NCI-H1105 treated with DMSO at 0.1 percent for 48 hours (cell line): ENCODE results near the gene NAALADL2.
"Not testable (repeated sequence)": the region's sequence is repeated elsewhere in the genome, so short reads cannot be mapped to it uniquely, and the experiment has no call there.

ENCODE experiments used
- DNase-seq: peaks from one replicate; lab custom pipeline; 2025; lab: John Stamatoyannopoulos, UW

The NAALADL2 gene

DNA sequence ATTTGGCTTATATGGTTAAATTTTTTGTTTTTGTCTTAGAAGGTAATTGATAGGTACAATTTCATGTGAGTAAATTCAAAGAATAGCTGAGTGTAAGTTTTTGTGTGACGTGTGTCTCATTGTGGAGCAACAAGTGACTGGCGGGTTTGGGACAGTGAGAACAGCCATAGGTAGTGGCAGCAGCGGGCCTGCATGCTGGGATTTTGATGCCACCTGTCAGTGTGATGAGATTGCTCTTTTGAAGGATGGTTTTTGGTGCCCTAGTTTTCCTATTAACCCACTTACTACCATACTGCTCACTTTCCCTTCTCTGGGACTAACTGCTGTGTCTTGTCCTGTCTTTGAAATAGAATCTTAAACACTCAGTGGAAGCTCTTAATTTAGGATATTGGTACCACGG is 522.6 kb downstream of the NAALADL2 start:
- DNase-seq: no peak

DNA sequence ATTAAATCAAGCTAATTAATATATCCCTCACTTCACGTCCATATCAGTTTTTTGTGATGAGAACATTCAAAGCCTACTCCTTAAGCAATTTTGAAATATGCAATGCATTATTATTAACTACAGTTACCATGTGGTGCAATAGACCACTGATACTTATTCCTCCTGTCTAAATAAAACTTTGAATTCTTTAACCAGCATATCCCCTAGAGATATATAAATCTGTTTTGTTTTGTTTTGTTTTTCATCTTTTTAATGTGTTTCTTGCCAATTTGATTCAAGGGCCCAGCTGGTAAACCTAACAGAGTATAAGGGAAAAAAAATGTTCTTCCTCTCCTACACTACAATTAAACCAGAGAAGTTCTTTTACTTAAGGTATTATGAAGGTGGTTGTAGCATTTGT is 524.2 kb downstream of the NAALADL2 start:
- no peak for DNase-seq

DNA sequence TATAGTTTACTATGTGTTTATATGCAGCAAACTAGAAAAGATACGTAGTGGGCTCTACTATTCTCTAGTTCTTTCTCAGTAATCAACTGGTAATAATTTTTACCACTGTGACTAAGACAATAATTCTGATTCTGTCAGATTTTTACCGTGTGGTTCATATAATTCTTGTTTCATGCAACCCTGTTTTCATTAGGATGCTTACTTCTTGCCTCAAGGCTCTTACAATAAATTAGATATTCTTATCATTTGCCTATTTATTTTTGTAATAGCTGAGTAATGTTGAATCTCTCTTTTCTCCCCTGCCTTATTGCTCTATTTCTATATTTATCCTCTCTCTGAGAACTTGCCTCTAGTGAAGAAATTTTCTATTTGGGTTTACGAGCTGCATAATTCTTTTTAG is 524.7 kb downstream of the NAALADL2 start:
- no peak for DNase-seq

DNA sequence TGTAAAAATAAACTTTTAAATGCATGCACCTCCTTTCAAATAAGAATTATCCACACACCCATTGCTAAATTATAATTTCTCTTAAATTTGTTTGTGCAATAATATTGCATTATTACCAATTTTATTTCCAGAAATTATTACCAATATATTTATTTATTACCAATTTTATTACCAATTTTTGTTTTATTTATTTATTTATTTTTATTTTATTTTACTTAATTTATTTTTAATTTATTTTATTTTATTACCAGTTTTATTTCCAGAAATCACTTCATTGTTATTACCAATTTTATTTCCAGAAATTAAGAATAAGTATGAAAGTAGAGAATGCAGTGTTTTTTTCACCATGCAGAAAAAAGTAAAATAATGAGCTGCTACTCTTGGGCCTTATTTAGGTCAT is 525.4 kb downstream of the NAALADL2 start:
- DNase-seq: no peak

DNA sequence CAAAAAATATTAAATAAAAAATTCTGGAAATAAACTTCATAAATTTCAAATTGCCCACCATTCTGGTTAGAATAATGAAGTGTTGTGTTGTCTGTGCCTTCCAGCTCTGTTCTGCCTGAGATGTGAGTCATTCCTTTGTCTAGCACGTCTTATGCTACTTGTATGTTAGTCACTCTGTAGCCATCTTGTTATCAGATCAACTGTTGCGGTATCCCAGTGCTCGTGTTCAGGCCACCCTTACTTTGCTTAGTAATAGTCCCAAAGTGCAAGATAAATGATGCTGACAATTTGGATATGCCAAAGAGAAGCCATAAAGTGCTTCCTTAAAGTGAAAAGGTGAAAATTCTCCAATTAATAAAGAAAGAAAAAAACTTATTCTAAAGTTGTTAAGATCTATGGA is 527.5 kb downstream of the NAALADL2 start:
- no peak for DNase-seq

DNA sequence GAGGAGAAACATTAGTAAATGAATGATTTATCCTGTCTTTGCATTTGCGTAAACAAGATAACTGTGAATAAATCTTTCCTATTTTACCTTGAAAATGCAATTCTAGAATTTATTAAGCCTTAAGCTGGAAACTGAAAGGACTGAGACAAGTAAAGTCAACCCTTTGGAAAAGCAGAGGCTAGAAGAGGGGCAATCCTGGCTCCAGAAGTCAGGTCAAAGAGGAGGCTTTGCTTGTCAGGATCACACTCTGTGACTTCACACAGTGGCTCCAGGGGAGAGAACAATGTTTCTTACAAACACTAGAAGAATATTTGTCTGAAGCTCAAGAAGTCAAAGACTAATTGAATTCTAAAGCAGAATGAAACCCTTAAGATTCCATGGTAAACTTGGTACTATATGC is 530.4 kb downstream of the NAALADL2 start:
- DNase-seq: no peak

DNA sequence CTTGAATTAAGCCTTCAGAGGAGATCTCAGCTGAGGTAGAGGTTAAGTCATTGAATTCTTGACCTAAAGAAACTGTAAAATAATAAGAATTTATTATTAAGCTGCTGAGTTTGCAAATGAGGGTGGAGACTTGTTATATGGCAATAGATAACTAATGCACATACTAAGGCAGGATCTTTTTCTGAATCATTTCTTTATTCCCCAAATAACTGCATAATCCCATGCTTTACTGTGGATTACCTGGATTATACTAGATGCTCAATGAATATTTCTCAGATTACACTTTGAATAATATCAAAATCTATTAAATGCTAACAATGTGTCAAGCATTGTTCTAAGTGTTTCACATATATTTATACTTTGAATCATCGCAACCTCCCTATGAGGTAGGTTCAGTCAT is 532.5 kb downstream of the NAALADL2 start:
- no peak for DNase-seq

DNA sequence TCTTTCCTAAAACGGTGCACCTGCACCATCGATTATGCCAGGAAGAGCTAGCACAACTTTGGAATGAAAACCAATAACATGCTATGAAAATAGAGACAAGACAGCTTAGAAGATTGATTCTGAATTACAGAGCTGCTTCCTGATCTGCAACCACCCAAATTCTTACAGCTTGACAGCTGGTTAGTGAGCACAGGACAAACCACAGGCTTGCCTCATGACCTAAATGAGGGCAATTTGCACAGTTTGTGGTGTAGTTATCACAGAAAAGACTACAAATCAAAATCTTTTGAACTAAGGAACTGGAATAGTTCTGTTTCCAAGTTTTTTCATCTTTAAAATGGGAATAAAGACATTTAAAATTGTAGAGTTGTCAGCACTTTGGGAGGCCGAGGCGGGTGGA is 533.5 kb downstream of the NAALADL2 start:
- no peak for DNase-seq

DNA sequence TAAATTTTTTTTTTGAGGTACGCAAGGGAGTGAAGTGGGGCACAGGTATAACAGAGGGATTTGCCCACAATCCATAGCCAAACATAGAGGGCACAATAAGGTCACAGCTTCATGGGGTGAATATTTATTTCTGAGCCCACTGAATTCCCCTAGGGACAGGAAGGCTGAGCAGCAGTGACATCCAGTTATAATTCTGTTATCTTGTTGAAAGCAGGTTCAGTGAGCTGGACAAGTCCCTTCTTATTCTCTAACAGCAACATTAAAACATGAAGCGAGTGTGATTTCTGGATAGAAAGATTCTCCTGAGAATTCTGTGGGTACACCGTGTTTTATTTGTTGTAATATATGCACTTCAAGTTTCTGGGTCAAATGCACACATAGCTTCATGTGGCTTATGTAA is 538.2 kb downstream of the NAALADL2 start:
- DNase-seq: no peak

DNA sequence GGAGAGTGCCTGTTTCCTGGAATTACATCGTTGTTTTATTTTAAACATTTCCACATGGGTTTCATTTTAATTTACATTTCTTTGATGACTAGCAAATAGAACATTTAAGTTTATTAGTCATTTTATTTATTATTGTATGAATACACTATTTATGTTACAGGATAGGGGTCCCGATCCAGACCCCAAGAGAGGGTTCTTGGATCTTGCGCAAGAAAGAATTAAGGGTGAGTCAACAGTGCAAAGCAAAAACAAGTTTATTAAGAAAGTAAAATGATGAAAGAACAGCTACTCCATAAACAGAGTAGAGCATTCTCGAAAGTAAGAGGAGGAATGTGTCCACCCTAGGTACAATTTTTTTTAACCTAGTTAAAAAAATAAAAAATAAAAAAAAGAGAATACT is 539.5 kb downstream of the NAALADL2 start:
- DNase-seq: no peak

DNA sequence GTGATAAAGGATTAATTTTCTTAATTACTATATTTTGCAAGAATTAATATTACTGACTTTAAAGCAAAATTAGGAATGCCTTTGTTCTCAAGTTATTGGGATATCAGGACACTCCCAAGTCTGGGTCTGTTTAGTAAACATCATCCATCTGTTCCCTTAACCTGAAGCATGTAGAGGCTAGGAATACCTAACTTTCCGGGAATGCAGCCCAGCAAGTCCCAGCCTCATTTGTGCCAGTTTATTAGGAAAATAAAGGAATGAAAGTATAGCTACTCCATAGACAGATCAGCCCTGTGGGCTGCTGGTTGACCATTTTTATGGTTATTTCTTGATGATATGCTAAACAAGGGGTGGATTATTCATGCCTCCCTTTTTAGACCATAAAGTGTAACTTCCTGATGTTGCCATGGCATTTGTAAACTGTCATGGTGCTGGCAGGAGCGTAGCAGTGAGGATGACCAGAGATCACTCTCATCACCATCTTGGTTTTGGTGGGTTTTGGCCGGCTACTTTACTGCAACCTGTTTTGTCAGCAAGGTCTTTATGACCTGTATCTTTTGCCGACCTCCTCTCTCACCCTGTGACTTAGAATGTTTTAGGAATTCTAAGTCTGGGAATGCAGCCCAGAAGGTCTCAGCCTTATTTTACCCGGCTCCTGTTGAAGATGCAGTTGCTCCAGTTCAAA is 540.2 kb downstream of the NAALADL2 start:
- DNase-seq: no peak

DNA sequence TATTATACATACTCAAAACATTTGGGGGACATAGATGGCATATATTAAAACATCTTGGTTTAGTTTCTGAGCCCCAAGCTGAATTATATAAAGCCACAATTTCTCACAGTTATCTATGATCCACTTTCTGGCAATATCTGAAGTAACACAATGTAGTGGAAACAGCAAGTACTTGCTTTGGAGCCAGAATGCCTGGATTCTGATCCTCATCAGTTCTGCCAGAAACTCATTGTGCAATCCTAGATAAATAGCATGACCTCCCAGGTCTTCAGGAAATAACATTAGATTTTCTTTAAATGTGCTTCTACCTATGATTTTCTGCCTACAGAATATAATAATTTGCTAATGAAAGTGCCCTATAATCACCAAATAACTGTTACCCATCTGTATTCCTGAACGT is 544.9 kb downstream of the NAALADL2 start:
- no peak for DNase-seq

DNA sequence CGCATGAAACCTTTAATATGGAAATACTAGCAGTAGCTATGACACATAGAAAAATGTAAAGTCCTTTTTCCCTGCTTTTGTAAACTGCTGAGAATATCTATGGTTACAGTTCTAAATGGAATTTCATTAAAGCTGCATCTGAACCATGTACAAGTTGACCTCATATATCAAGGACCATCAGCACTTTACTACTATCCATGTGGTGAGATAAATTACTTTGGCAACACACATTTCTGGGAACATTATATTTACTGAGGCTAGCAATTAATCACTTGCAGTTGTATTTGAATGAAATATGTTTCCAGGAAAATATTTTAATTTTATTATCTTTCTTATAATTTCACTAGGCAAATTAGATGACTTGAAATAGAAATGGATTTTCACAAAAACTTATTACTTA is 545.5 kb downstream of the NAALADL2 start:
- DNase-seq: no peak

DNA sequence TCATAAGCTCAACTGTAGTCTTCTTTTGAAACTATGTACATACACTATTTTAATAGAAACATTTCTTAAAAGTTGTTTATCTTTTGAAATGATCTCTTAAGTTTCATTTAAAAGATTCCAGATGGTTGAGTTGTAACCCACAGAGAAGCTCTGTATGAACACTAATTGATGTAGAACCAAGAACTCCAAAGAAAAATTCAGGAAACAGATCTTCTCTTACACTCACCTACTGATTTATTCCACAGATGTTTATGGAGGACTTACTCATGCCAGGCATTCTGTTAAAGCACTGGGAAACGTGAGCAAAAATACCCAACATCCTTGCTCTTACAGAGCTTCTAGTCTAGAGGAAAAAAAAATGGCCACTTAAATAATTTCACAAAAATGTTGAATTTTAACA is 551.1 kb downstream of the NAALADL2 start:
- no peak for DNase-seq

DNA sequence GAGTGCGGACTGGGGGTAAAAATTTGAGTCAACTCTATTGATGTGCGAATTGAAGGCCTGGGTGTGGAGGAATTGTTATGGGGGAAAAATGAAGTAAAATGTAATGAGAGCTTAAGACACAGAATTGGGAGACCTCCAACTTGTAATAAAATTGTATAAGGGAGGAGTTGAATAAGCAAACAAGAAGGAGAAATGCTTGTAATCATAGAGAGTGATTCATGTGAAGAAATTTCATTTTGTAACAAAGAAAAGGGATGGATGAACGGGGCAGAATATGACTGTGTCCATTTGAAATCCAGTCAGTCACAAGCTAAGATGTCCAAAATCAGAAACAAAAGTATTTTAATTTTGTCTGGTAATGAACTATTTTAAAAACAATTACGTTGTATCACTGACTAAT is 552.3 kb downstream of the NAALADL2 start:
- DNase-seq: no peak

DNA sequence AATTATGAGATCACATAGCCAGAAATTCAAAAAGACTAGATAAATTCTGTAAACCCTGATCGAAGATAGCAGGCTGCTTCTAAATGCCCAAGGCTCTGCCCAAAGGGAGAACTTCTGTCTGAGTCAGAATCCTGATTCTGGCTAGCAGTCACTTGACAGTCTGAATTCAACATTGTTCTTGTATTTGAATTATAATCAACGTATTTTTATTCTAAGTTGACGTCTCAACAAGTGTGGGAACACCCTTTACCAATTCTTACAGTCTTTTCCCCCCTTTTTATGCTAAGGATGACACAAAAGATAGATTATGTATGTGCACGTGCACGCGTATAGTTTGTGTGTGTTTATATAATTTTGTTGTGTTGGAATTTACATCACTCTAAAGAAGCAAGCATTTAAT is 552.8 kb downstream of the NAALADL2 start:
- no peak for DNase-seq

DNA sequence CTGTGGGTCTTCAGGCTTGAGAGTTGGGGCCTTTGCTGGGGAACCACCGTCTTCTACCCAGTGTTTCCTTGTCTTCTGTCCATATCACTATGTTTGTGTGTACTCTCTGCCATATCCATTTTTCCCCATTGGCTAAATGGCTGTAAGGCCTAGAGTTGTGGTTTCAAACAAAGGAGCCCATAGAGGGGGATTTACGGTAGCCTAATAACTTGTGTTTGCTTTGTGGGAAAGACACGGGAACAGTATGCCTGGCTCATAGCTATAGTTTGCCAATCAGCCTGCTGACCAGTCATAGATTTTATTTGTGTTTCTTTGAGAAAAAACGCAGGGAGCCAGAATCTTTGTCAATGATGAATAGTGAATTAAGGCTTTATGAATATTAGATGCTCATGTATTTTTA is 554.8 kb downstream of the NAALADL2 start:
- DNase-seq: no peak

DNA sequence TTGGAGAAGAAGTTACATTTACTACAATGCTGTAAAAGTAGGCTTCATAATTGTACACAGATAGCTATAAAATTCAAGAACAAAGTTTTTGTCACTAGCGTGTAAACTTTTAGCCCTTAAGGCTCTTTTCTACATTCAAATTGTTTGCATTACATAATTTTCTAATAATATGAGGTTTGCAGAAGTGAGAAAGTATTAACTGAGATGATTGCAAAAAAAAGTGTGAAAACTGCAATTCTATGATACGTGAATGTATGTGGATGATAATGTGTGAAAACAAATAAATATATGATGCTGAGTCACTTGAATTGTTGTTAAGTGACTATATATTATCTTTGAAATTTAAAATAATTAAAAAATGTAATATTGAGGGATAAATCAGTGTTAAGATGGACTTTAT is 557.5 kb downstream of the NAALADL2 start:
- DNase-seq: no peak

DNA sequence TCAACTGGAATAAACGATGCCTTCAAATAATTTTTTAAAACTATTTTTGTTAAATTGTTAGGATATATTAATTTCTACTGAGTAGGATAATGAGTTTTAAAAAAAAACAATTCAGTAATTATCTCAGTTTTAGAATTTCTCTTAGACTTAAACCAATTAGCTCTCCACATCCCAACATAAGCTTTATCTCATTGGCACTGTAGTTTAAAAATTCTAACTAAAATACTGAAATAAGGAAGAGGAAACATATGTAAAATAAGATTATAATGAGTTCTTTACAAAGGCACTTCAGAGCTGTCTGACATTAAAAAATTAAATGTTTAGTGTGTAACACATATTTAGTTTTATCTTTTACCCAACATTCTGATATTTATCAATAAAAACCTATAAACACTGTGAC is 558.3 kb downstream of the NAALADL2 start:
- no peak for DNase-seq

DNA sequence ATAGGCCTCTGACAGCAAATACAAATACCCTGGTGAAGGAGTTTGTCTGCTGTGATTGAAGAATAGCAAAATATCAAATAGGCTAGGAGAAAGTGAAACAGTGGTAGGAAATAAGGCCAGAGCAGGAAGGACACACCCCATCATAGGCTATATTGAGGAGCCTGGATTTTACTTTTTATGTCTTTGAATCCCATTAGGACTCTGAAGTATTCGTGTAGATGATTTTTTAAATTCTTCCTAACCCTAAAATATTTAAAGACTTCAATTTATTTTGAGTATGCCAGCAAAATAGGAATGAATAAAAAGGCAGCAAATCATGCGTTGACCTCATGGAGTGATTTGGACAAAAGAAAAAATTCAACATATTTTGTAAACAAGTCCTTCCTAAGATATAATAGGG is 562.8 kb downstream of the NAALADL2 start:
- DNase-seq: no peak

DNA sequence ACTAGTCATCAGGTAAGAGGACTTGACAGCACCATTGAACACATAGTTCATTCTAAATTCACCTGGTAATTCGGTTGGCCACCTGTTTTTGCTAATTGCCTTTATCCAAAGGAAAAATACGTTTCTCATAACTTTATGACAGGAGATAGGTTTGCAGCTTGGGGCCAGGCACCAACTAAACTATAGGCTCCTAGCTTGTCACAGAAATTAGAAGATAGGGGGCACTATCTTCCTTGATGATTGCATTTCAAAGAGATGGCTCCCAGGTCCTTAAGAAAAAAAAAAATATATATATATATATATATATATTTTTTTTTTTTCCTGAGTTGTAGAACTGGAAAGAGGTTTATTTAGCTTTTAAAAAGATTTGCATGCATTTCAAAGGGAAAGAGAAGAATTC is 563.6 kb downstream of the NAALADL2 start:
- no peak for DNase-seq

DNA sequence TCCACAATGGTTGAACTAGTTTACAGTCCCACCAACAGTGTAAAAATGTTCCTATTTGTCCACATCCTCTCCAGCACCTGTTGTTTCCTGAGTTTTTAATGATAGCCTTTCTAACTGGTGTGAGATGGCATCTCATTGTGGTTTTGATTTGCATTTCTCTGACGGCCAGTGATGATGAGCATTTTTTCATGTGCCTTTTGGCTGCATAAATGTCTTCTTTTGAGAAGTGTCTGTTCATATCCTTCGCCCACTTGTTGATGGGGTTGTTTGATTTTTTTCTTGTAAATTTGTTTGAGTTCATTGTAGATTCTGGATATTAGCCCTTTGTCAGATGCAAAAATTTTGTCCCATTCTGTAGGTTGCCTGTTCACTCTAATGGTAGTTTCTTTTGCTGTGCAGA is 564.7 kb downstream of the NAALADL2 start:
- not testable (repeated sequence) for DNase-seq

DNA sequence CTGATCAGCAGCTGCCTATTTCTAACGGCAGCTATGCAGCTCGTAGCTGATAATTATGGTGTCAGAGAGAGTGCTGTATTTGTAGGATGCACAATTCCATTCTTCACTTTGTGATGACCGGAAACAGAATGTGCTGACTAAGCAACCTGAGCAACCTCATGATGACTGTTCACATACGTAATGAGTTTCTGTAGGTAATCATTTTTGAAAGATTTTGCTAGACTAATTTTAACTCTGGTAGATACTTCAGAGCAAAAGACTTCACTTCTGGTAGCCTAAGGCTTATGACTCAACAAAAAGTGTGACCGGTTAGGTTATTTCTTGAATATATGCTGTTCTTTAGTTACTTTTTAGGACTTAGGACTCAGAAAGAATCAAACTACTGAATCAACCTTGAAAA is 567.7 kb downstream of the NAALADL2 start:
- DNase-seq: no peak

DNA sequence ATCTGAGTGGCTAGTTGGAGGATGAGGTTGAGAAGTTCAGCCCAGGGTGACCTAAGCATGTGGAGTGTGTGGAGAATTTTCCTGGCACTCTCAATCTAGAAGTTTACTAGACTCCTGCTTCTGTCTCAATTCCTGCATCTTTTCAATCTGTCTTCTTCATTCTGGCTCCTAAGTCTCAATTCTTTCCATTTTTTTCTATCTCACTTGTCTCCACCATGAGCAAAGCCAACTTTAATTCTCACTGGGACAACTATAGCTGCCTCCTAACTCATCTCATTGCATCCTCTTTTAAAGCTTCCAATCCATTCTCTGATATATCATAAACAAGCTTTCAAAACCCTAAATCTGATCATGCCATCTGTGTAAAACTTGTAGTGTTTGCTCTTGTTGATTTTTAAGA is 569.3 kb downstream of the NAALADL2 start:
- no peak for DNase-seq
